A673 (cell line): ENCODE measurements around the gene SPATA1. TPM values are rescaled to one million over a fixed set of nuclear protein-coding genes. Genes with fewer than 3 reads are reported as not detected.

Experiments used
- BruUV-seq: library from RNA; stranded (reverse); fragments of 400-500 nt; replicated peaks from 2 replicates; lab custom pipeline; 2021; lab: Mats Ljungman, UMichigan
- CTCF ChIA-PET: fragments of 300-600 bp; sonication (Branson Sonifier 250); formaldehyde crosslinking; loops from one replicate; lab custom pipeline; 2022; ENCODE audit warnings: antibody characterized with exemption; lab: Charles Lee
- POLR2A ChIA-PET: fragments of 300-600 bp; sonication (Branson Sonifier 250); formaldehyde crosslinking; loops from one replicate; lab custom pipeline; 2022; ENCODE audit warnings: antibody characterized with exemption; ENCODE audit not compliant: low non-redundant PET; lab: Charles Lee
- DNase-seq: peaks from one replicate; pipeline ENCODE4 v3.0.0-alpha.2; 2015; ENCODE audit warnings: low spot score
- H3K27ac ChIP-seq: fragments of 200-600 bp; sonication (generic); 2 replicates; pipeline ENCODE4 v1.5.1; 2016; ENCODE audit warnings: mixed run types, low read depth, mild to moderate bottlenecking, mixed read lengths, antibody characterized with exemption, low read length; ENCODE audit not compliant: poor library complexity, severe bottlenecking
- H3K27me3 ChIP-seq: fragments of 200-600 bp; sonication (generic); replicated peaks from 2 replicates; pipeline ENCODE4 v1.6.1; 2017; ENCODE audit warnings: mixed run types, low read depth, mild to moderate bottlenecking, mixed read lengths, antibody characterized with exemption, low read length; ENCODE audit not compliant: insufficient read depth, poor library complexity
- H3K36me3 ChIP-seq: fragments of 200-600 bp; sonication (generic); 2 replicates; pipeline ENCODE4 v1.6.1; 2016; ENCODE audit warnings: mixed run types, mild to moderate bottlenecking, mixed read lengths, antibody characterized with exemption, low read length; ENCODE audit not compliant: insufficient read depth, poor library complexity, severe bottlenecking
- H3K4me1 ChIP-seq: fragments of 200-600 bp; sonication (generic); 2 replicates; pipeline ENCODE4 v1.6.1; 2017; ENCODE audit warnings: mixed run types, mild to moderate bottlenecking, mixed read lengths, antibody characterized with exemption, low read length; ENCODE audit not compliant: insufficient read depth, poor library complexity, severe bottlenecking
- H3K4me3 ChIP-seq: fragments of 200-600 bp; sonication (generic); 2 replicates; pipeline ENCODE4 v1.5.1; 2016; ENCODE audit warnings: low read depth, mixed run types, mild to moderate bottlenecking, mixed read lengths, low read length; ENCODE audit not compliant: poor library complexity, severe bottlenecking
- H3K9me3 ChIP-seq: fragments of 200-600 bp; sonication (generic); 2 replicates; pipeline ENCODE4 v1.6.1; 2016; ENCODE audit warnings: mixed run types, low read depth, mild to moderate bottlenecking, mixed read lengths, antibody characterized with exemption, low read length; ENCODE audit not compliant: poor library complexity, severe bottlenecking
- EZH2 ChIP-seq: fragments of 200-600 bp; sonication (generic); IDR thresholded peaks from 2 replicates; pipeline ENCODE4 v1.6.1; 2017; ENCODE audit warnings: borderline replicate concordance, low read depth, mild to moderate bottlenecking, mixed read lengths, antibody characterized with exemption, low read length; ENCODE audit not compliant: poor library complexity, severe bottlenecking
- intact Hi-C: fragments of 100-400 bp; cut with micrococcal nuclease; formaldehyde crosslinking; loops from one replicate; pipeline ENCODE4 v1.10.0; 2022; ENCODE audit not compliant: unreplicated experiment
- total RNA-seq: library from RNA; stranded (reverse); gene quantifications from 2 replicates; pipeline ENCODE4 v1.2.3, GENCODE V29; 2021
- TF ChIP-seq, protein P1 (sequence below): fragments of 300-800, 200-600 bp; sonication (generic); conservative IDR thresholded peaks from 2 replicates; pipeline ENCODE4 v1.5.1; 2017; ENCODE audit warnings: low read depth, mild to moderate bottlenecking, antibody characterized with exemption, low read length, moderate library complexity, mixed read lengths

Gene SPATA1
- total RNA-seq, 1 experiment from 2014 or later: 0.95 TPM

GRCh38 chr1:84581648-84582047 lies 75.5 kb downstream of the SPATA1 start:
- Histone ChIP-seq H3K27me3 (no peaks in the 10 kb centered on the region), H3K27ac (no peak overlapping the region), H3K4me1 (peaks cover 24% of the 10 kb centered on the region), H3K4me3 (no peak overlapping the region), H3K36me3 (no peaks in the 10 kb centered on the region), H3K9me3 (no peaks in the 10 kb centered on the region)
- POLR2A ChIA-PET: no interaction called here
- intact Hi-C loops: no loop called here
- DNase-seq: no peak
- CTCF ChIA-PET: no interaction called here
- no TSS peak for BruUV-seq
- TF ChIP-seq, protein P1, sequence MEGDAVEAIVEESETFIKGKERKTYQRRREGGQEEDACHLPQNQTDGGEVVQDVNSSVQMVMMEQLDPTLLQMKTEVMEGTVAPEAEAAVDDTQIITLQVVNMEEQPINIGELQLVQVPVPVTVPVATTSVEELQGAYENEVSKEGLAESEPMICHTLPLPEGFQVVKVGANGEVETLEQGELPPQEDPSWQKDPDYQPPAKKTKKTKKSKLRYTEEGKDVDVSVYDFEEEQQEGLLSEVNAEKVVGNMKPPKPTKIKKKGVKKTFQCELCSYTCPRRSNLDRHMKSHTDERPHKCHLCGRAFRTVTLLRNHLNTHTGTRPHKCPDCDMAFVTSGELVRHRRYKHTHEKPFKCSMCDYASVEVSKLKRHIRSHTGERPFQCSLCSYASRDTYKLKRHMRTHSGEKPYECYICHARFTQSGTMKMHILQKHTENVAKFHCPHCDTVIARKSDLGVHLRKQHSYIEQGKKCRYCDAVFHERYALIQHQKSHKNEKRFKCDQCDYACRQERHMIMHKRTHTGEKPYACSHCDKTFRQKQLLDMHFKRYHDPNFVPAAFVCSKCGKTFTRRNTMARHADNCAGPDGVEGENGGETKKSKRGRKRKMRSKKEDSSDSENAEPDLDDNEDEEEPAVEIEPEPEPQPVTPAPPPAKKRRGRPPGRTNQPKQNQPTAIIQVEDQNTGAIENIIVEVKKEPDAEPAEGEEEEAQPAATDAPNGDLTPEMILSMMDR: no peak
- TF ChIP-seq EZH2: no peak

- Histone ChIP-seq H3K36me3 (no peaks in the 10 kb centered on the region), H3K4me1 (peaks cover 24% of the 10 kb centered on the region), H3K9me3 (no peaks in the 10 kb centered on the region), H3K27ac (peak overlapping the region; percentile 78), H3K4me3 (no peak overlapping the region), H3K27me3 (no peaks in the 10 kb centered on the region)
- intact Hi-C loops: no loop called here
- CTCF ChIA-PET: interaction anchor here (0.6 kb wide), 1 partner anchor 149 kb away, joined by 3 read pairs; no protein-coding TSS in a partner anchor
- DNase-seq: peak; percentile 96
- POLR2A ChIA-PET: interaction anchor here (0.6 kb wide), 1 partner anchor 843 kb away, joined by 4 read pairs; no protein-coding TSS in a partner anchor
- BruUV-seq: TSS peak; percentile 83
- TF ChIP-seq, protein P1: no peak
- TF ChIP-seq EZH2: no peak
Measured at GRCh38 chr1:84582802-84583587, 76.8 kb downstream of the SPATA1 start.

DNA sequence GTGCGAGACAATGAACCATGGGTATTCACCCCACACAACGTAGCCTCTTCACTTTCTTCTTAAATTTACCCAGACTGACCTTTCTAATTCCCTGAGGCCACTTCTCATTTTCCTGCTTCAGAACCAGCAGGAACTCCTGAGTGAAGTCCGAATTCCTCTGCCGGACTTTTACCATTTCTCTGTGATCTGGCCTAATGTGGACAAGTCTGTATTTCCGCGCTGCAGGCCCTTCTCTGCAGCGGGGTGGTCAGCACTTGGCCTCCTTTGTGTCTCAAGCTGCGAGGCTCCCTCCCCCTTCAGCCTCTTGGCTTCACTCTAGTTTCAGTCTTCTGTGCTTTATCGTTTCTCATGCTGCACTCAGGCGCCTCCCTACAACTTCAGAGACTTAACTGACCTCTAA lies 77.5 kb downstream of the SPATA1 start:
- Histone ChIP-seq H3K36me3 (no peaks in the 10 kb centered on the region), H3K9me3 (no peaks in the 10 kb centered on the region), H3K27ac (peak overlapping the region; percentile 78), H3K4me3 (no peak overlapping the region), H3K27me3 (no peaks in the 10 kb centered on the region), H3K4me1 (peaks cover 24% of the 10 kb centered on the region)
- ChIA-PET POLR2A (interaction anchor here (0.6 kb wide), 1 partner anchor 842 kb away, joined by 4 read pairs; no protein-coding TSS in a partner anchor), CTCF (interaction anchor here (0.6 kb wide), 1 partner anchor 150 kb away, joined by 3 read pairs; no protein-coding TSS in a partner anchor)
- no peak for TF ChIP-seq EZH2
- TF ChIP-seq, protein P1: no peak
- intact Hi-C loops: no loop called here
- peak; percentile 15 for DNase-seq
- TSS peak; percentile 98 for BruUV-seq
